Measurements from ENCODE around the gene NDUFC2. TPM values are rescaled to one million over a fixed set of nuclear protein-coding genes. Genes with fewer than 3 reads are reported as not detected.
A peak's percentile ranks its signal among the peaks of the same experiment; 100 is the strongest.
"Not testable (repeated sequence)": the region's sequence is repeated elsewhere in the genome, so short reads cannot be mapped to it uniquely, and the experiment has no call there.

The NDUFC2 gene
- total and polyA plus RNA-seq, 4 donors, result 55.7 to 190 (median 171) TPM

DNA sequence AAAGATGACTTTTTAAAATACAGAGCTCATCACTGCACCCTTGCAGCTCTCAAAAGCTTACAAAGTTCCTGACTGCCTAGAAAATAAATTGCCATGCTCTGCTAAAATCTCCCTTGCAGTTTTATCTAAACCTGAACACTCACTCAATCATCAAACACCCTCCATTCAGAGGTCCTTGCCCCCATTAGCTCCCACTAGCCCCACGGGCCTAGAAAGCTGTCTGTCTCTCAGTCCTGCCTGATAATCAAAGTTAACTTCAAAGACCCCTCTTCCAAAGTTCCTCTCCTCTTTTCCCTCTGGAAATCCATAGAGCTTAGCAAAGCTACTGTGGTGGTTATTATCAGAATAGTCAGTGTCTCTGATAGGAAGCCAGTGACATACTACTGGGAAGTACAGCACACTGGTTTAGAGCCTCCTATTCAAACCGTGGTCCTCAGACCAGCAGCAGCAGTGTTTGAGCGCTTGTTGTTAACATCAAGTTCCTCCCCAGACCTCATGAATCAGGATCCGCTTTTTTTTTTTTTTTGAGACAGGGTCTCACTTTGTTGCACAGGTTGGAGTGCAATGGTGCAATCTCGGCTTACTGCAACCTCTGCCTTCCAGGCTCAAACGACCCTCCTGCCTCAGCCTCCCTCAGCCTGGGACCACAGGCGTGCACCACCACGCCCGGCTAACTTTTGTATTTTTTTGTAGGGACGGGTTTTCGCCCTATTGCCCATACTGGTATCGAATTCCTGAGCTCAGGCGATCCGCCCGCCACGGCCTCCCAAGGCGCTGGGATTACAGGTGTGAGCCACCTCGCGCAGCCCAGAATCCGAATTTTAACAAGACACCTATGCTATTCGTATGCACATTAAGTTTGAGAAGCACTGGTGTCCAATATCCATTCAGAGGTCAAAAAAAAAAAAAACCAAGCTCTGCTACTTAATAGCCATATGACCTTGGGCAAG is 1.2 kb downstream of the NDUFC2 start:
- peak overlapping the region; percentile 94 for H3K4me3 ChIP-seq
- no peak overlapping the region for H3K27ac ChIP-seq (ENCODE audit: low read depth in 1 of 2, low read length in 1 of 2)
- no peaks in the 10 kb centered on the region for H3K9me3 ChIP-seq (ENCODE audit: control insufficient read depth in 4 of 4, insufficient read depth in 3 of 4, low read length in 3 of 4)
- peaks cover 0 to 13% (median 3%) of the 10 kb centered on the region in 4 donors for H3K36me3 ChIP-seq (ENCODE audit: control insufficient read depth in 4 of 4, insufficient read depth in 4 of 4, low read length in 4 of 4)
- DNase-seq (no peak), ATAC-seq (ENCODE audit: insufficient read depth, low FRiP score) (no peak)
- H3K27me3 ChIP-seq (ENCODE audit: control insufficient read depth in 3 of 3, insufficient read depth in 3 of 3, low read length in 2 of 3), result no peaks in the 10 kb centered on the region
- TF ChIP-seq, protein P1, sequence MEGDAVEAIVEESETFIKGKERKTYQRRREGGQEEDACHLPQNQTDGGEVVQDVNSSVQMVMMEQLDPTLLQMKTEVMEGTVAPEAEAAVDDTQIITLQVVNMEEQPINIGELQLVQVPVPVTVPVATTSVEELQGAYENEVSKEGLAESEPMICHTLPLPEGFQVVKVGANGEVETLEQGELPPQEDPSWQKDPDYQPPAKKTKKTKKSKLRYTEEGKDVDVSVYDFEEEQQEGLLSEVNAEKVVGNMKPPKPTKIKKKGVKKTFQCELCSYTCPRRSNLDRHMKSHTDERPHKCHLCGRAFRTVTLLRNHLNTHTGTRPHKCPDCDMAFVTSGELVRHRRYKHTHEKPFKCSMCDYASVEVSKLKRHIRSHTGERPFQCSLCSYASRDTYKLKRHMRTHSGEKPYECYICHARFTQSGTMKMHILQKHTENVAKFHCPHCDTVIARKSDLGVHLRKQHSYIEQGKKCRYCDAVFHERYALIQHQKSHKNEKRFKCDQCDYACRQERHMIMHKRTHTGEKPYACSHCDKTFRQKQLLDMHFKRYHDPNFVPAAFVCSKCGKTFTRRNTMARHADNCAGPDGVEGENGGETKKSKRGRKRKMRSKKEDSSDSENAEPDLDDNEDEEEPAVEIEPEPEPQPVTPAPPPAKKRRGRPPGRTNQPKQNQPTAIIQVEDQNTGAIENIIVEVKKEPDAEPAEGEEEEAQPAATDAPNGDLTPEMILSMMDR (IDR thresholded peaks at IDR 0.05; ENCODE audit: control extremely low read depth, extremely low read depth), result no peak
- H3K9ac ChIP-seq (ENCODE audit: insufficient read depth in 1 of 2, low read length in 2 of 2), result peak overlapping the region; percentile 95 to 98
- H3K4me1 ChIP-seq (ENCODE audit: control insufficient read depth in 5 of 5, insufficient read depth in 5 of 5, low read length in 5 of 5), result peaks cover 11 to 44% (median 22%) of the 10 kb centered on the region in 5 donors
- WGBS, 2 donors, result 24 to 34% methylated on average over 21 of the region's 21 CpGs

DNA sequence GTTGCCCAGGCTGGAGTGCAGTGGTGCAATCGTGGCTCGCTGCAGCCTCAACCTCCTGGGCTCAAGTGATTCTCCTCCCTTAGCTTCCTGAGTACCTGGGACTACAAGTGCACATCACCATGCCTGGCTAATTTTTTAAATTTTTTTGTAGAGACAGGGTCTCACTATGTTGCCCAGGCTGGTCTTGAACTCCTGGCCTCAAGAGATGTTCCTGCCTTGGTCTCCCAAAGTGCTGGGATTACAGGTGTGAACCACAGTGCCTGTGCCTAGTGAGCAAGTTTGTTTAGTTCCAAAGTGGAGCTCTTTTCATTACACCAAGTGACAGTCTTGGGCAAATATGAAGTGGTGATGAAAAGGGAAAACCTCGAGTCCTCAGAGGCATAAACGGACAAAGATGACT is 2.1 kb downstream of the NDUFC2 start:
- H3K36me3 ChIP-seq (ENCODE audit: control insufficient read depth in 4 of 4, insufficient read depth in 4 of 4, low read length in 4 of 4), result peaks cover 0 to 19% (median 3%) of the 10 kb centered on the region in 4 donors
- not testable (repeated sequence) for DNase-seq; H3K9ac ChIP-seq (ENCODE audit: insufficient read depth in 1 of 2, low read length in 2 of 2); ATAC-seq (ENCODE audit: insufficient read depth, low FRiP score); H3K4me3 ChIP-seq; H3K27me3 ChIP-seq (ENCODE audit: control insufficient read depth in 3 of 3, insufficient read depth in 3 of 3, low read length in 2 of 3); H3K27ac ChIP-seq (ENCODE audit: low read depth in 1 of 2, low read length in 1 of 2); H3K9me3 ChIP-seq (ENCODE audit: control insufficient read depth in 4 of 4, insufficient read depth in 3 of 4, low read length in 3 of 4)
- H3K4me1 ChIP-seq (ENCODE audit: control insufficient read depth in 5 of 5, insufficient read depth in 5 of 5, low read length in 5 of 5), result peaks cover 11 to 41% (median 22%) of the 10 kb centered on the region in 5 donors
- WGBS, 2 donors, result 65 to 77% methylated on average over 4 of the region's 4 CpGs

DNA sequence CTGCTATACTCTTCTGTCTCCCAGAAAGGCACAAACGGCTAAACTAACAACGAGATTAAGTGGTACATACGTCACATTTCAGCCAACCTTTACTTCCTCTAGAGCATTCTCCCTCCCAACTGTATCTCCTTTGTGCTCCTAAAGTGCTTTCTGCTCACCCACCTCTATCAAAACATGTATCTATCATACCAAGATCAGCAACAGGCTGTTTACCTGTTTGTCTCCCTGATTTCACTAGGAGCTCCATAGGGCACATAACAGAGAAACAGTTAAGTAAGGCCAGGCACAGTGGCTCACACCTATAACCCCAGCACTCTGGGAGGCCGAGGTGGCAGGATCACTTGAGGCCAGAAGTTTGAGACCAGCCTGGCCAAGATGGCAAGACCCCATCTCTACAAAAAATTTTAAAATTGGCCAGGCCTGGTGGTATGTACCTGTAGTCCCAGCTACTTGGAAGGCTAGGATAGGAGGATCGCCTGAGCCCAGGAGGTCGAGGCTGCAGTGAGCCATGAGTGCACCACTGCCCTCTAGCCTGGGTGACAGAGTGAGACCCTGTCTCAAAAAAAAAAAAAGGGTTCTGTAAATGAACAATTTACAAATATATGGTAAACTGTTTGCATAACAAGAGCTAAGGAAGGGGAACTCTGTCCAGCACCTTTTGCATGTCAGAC is 2.8 kb downstream of the NDUFC2 start:
- 71 to 76% methylated on average over 6 of the region's 6 CpGs for WGBS, 2 donors
- Histone ChIP-seq H3K36me3 (ENCODE audit: control insufficient read depth in 4 of 4, insufficient read depth in 4 of 4, low read length in 4 of 4) (peaks cover under 1 to 23% (median 7%) of the 10 kb centered on the region in 4 donors), H3K9ac (ENCODE audit: insufficient read depth in 1 of 2, low read length in 2 of 2) (no peak overlapping the region), H3K27me3 (ENCODE audit: control insufficient read depth in 3 of 3, insufficient read depth in 3 of 3, low read length in 2 of 3) (no peaks in the 10 kb centered on the region), H3K4me3 (no peak overlapping the region), H3K9me3 (ENCODE audit: control insufficient read depth in 4 of 4, insufficient read depth in 3 of 4, low read length in 3 of 4) (no peaks in the 10 kb centered on the region), H3K27ac (ENCODE audit: low read depth in 1 of 2, low read length in 1 of 2) (no peak overlapping the region), H3K4me1 (ENCODE audit: control insufficient read depth in 5 of 5, insufficient read depth in 5 of 5, low read length in 5 of 5) (peaks cover 10 to 34% (median 17%) of the 10 kb centered on the region in 5 donors)
- no peak for DNase-seq
- ATAC-seq (ENCODE audit: insufficient read depth, low FRiP score), result no peak
- TF ChIP-seq, protein P1 (IDR thresholded peaks at IDR 0.05; ENCODE audit: control extremely low read depth, extremely low read depth), result no peak

DNA sequence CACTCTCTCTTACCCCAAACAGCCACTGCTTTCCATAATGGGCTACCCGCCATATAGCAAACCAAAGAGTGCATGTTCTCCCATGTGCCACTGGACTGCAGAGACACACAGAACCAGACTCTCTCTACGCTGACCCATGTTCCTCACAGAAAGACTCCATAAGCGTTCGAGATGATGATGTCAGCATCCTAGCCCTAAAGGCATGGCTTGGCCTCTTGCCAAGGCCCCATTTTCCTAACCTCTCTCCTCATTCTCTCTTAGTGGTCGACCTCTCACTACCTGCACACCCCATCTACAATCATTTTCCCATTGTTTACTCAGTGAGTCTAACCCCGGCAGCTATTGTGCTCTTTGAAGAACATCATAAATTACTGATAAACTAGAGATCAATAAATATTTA is 4.9 kb downstream of the NDUFC2 start:
- Histone ChIP-seq H3K4me1 (ENCODE audit: control insufficient read depth in 5 of 5, insufficient read depth in 5 of 5, low read length in 5 of 5) (peaks cover 8 to 30% (median 16%) of the 10 kb centered on the region in 5 donors), H3K9ac (ENCODE audit: insufficient read depth in 1 of 2, low read length in 2 of 2) (no peak overlapping the region), H3K36me3 (ENCODE audit: control insufficient read depth in 4 of 4, insufficient read depth in 4 of 4, low read length in 4 of 4) (peaks cover 10 to 35% (median 15%) of the 10 kb centered on the region in 4 donors), H3K27me3 (ENCODE audit: control insufficient read depth in 3 of 3, insufficient read depth in 3 of 3, low read length in 2 of 3) (no peaks in the 10 kb centered on the region), H3K27ac (ENCODE audit: low read depth in 1 of 2, low read length in 1 of 2) (no peak overlapping the region), H3K4me3 (no peak overlapping the region), H3K9me3 (ENCODE audit: control insufficient read depth in 4 of 4, insufficient read depth in 3 of 4, low read length in 3 of 4) (no peaks in the 10 kb centered on the region)
- TF ChIP-seq, protein P1 (IDR thresholded peaks at IDR 0.05; ENCODE audit: control extremely low read depth, extremely low read depth), result no peak
- ATAC-seq (ENCODE audit: insufficient read depth, low FRiP score) (no peak), DNase-seq (no peak)
- 77 to 82% methylated on average over 6 of the region's 6 CpGs for WGBS, 2 donors

Data from lung (tissue), 12 donors.